ENCODE measurements around the gene TMEM154.

Gene TMEM154

GRCh38 chr4:152693871-152694270 is 14.1 kb upstream of the TMEM154 start:
- no peak for DNase-seq

GRCh38 chr4:152691761-152692160 is 12.0 kb upstream of the TMEM154 start:
- DNase-seq: no peak

- DNase-seq: no peak
Observed at GRCh38 chr4:152690706-152691651, 11.2 kb upstream of the TMEM154 start.

DNA sequence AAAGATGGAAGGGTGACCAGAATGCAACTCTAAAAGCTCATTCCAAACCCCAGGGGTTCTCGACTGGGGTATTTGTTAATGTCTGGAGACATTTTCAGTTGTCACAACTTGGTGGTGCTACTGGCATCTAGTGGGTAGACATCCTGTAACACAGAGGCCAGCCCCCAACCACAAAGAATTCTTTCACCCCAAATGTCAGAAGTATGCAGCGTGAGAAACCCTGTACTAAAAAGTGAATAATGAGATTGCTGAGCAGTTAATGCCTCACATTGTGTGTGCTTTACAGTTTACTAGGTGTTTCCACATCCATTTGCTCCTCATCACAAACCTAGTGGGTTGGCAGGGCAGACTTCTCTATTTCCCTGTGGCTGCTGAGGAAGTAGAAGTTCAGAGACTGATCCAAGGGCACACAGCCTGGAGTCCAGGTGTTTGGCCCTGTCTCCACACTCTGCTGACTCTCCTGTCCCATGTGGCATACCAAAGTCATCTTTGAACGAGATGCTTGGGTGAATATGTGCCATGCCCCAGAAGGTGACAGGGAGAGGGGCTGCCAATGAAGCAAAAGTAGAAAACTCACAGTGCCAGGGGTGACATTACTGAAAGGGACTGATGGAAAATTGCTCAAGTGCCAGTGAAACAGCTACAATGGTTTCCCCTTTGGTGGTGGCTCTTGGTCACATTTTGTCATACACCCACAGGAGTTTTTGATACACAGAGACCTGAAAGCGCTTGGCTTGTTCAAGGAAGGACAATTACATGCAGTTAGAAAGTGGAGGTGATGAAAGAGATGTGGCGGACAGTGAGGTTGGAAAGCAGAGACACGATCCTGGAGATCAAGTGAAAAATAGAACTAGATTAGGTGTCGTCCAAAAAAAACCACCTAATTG is 10.1 kb upstream of the TMEM154 start:
- DNase-seq: no peak

DNA sequence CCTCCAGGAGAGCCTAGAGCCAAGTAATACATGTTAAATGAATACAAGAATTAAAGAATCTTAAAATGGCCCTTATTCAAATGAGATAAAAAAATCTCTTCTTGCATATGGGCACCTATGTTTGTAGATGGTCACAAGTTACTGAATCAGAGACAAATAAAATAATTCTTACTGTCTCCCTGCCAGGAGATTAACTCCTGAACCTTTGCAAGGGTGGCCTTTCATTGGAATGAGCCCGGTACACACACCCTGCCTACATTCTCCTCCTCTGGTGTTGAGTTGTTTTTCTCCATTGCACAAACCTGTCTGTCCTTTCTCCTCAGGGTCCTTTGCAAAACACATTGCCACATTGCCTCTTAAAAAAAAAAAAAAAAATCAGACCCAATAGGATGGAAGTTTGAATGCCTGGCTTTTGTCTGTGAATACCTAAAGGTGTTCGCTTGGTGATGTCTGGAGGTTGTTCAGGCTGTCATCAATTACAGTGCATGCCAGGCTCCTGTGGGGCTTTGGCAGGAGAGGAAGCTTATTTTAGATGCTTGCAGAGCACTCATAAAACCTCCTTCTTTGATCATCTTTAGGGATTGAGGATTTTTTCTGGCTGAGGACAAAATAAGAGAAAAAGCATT is 8.3 kb upstream of the TMEM154 start:
- no peak for DNase-seq

- DNase-seq: no peak
Observed at GRCh38 chr4:152686452-152687013, 6.7 kb upstream of the TMEM154 start.

GRCh38 chr4:152684587-152684986 is 4.8 kb upstream of the TMEM154 start:
- DNase-seq: no peak

- DNase-seq: no peak
Observed at GRCh38 chr4:152684007-152684406, 4.2 kb upstream of the TMEM154 start.

DNA sequence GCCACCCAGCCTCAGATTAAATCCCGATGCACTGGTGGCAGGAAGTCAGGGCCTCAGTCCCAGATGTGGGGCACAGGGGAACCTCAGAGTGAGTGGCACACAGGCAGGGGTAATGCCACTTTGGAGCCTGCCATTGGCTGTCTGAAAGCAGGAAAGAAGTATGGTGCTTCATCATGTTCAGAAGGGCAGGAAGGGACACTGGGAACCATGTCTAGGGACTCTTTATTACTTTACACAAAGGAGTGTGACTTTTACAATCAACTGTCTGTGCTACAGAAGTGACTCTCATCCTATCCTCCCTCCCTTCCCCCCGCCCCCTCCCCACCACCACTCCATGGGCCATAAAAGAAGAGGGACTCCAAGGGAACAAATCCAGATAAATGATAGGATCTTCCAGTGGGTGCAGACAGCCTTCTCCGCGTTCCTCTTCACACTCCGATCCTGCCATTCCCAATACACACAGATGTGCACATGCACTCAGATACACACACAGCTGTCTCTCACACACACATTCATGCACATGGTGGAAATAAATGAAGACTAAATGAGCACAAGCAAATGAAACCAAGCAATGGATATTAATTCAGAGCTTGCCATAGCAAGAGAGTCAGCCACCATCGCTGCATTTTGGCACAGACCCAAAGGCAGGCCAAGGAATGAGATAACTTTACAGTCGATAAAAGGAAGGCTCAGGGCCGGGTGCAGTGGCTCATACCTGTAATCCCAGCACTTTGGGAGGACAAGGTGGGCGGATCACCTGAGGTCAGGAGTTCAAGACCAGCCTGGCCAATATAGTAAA is 2.5 kb upstream of the TMEM154 start:
- DNase-seq: no peak

GRCh38 chr4:152680988-152681603 is 1.3 kb upstream of the TMEM154 start:
- DNase-seq: no peak

DNA sequence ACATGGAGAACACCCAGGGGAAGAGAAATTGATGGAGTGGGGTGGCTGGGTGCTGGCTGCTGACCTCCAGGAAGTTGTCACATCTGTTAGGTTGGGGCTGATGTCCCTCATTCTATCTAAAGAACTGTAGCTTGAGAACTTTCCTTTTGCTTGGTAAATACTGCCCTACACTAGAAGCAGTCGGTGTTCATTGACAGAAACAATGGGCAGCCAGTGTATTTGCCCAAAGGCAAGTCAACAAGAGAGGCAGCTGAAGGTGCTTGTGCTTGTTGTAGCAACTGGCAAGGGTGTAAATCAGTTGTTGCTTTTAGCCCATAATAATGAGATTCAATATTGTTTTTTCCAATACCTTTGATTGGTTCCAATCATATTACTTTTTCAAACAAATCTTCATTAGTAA is 956 bp downstream of the TMEM154 start:
- DNase-seq: no peak

- DNase-seq: no peak
Observed at GRCh38 chr4:152677117-152677516, 2.7 kb downstream of the TMEM154 start.

DNA sequence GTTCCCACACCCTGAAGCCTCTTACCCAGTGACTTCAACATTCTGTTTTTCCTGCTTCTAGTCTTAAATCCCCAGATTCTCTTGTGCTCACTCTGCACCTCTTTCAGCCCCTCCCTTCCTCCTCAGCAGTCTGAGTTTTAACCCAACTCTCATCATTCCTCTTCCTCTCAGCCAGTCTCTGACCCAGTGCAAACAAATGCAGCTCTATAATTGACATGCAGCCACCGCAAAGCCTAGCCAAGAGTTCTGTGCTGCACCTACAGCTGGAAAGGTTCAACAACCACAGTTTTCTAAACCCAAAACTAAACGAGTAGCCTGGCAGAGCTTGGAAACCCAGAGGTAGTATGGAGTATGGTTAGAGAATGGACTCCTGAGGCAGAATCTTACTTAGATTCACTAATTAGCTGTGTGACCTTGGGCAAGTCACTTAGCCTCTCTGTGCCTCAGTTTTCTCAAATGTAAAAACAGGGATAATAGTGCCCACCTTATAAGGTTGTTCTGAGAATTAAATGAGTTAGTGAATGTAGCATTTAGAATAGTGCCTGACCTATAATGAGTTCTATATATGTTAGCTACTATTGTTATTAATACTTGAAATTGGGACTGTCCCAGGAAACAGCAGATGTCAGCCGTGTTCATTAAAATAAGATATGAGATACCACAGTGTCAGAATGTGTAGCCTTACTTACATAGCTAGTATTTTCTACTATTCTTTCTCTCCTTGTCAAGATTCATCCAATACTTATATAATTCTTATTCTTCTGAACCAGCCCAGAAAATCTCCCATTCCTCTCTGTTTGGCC is 3.5 kb downstream of the TMEM154 start:
- no peak for DNase-seq

DNA sequence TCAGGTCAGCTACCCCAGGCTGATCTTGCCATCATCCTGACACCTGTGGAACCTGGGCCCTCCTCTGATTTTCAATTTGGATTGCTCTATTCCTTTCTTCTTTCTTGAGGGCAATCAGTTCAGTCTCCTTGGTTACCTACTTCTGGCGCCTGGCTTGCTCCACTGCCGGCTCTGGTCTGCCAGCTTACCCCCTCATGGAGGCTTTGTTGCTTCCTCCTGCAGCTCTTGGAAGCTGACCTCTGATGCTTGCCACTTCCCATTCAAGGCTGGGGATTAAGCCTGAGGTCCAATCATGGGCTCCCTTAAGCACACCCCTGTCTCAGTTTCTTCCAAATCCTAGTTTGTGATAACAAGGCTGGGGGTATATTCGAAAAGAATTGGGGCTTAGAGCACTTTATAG is 5.4 kb downstream of the TMEM154 start:
- DNase-seq: no peak

DNA sequence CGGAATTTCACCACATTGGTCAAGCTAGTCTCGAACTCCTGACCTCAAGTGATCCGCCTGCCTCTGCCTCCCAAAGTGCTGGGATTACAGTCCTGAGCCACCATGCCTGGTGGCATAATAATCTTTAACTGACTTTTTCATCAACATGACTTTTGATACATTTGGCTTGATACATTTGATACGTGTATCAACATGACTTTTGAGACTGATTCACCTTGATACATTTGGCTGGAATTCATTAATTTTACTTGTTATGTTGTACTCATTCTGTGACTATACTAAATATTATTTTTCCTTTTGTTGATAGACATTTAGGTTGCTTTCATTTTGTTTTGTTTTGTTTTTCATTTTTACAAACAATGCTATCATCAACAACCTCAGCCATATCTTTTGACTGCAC is 6.3 kb downstream of the TMEM154 start:
- no peak for DNase-seq

GRCh38 chr4:152672206-152673092 is 7.3 kb downstream of the TMEM154 start:
- DNase-seq: no peak

DNA sequence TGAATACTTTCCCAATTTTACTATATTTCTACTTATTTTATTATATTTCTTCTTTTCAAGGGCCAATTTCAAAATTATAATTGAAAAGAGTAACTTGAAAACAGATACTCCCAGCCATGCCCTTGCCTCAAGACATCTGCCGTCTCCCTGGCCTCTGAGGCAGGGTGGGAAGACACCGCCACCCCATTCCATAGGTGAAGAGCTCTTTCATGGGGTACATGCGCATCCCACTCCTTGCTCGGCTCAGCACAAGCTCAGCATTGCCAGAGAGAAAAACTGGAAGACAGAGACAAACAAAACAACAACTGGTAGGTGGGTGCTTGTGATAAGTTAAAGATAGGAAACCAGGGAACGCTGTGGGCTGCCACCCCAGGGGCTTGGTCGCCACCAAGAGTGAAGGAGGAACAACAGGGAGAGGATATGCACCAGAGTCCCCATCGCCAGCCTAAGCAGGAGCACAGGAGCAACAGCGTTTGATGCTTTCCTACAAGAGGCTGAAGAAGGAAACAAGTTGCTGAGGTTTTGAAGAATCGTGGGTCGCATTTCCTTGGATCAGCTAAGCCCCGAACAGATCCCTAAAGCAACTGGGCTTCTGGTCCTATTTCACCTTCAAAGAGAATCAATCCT is 11.3 kb downstream of the TMEM154 start:
- DNase-seq: no peak

DNA sequence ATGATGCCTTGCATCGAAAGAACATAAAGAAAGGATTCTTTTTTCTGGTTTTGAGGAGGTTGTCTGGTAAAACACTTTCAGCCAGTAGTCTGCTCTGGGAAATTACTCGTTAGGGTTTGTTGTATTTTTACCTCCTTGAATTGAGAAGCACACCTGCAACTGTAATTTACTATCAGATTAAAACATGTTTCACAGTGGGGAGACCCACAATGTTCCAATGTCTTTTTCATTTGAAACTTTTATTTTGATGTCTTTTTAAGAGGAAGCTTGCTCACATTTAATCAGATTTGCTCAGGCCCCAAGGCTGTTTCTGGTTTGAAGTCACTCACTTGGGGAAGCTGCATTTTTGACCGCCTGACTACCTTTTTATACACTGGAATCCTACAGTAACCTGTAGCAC is 12.0 kb downstream of the TMEM154 start:
- no peak for DNase-seq

GRCh38 chr4:152666946-152667345 is 12.9 kb downstream of the TMEM154 start:
- DNase-seq: no peak

All from cortex of kidney (tissue), 1 donor.